SK-N-DZ (cell line): Measurements from ENCODE around the gene PHF12.

Experiments
- DNase-seq: peaks from one replicate; pipeline ENCODE4 v3.0.0-alpha.2; 2015; ENCODE audit warnings: low spot score

The PHF12 gene

GRCh38 chr17:28861393-28862203 is 89.7 kb downstream of the PHF12 start:
- DNase-seq: no peak

GRCh38 chr17:28860363-28860808 is 90.9 kb downstream of the PHF12 start:
- no peak for DNase-seq

- no peak for DNase-seq
Measured at GRCh38 chr17:28858801-28859355, 92.4 kb downstream of the PHF12 start.

GRCh38 chr17:28857905-28858800 is 93.2 kb downstream of the PHF12 start:
- no peak for DNase-seq

GRCh38 chr17:28856028-28856574 is 95.2 kb downstream of the PHF12 start:
- DNase-seq: no peak

GRCh38 chr17:28855336-28855679 is 96.0 kb downstream of the PHF12 start:
- no peak for DNase-seq
